Ovary (tissue), 3 donors: ENCODE data around the gene PRKCE.

Experiments
- CTCF ChIP-seq, 3 donors: fragments of 450-650 bp in 2 of 3; fragments of 200-600 bp in 1 of 3; IDR thresholded peaks; one replicate each; pipeline versions ENCODE4 v1.5.1 to v1.8.0; 2016 to 2022; ENCODE audit warnings: antibody characterized with exemption in 3 of 3, mild to moderate bottlenecking in 1 of 3
- EP300 ChIP-seq: sonication (generic); formaldehyde crosslinking; IDR thresholded peaks from one replicate; pipeline ENCODE4 v1.6.1; 2017; ENCODE audit warnings: antibody characterized with exemption
- donor health status: DM: no; HTN: no; CAD: no.

GRCh38 chr2:46053564-46053963, 402.1 kb downstream of the PRKCE start:
- TF ChIP-seq CTCF (IDR thresholded peaks at IDR 0.05) (no peak), EP300 (no peak)
